ENCODE measurements around the gene RARRES2. TPM values are rescaled to one million over a fixed set of nuclear protein-coding genes. Genes with fewer than 3 reads are reported as not detected.

Gene RARRES2
- polyA plus RNA-seq, 1 of the 3 experiments (the other 2 are of a cell fraction) = 0.43 TPM

GRCh38 chr7:150335774-150336112 lies 5.7 kb downstream of the RARRES2 start:
- ChIA-PET POLR2A (interaction anchor here (1.0 to 1.1 kb wide), 2 partner anchors 12 to 33 kb away, joined by 4 read pairs; partner anchors contain the start of genes ACTR3C, LRRC61 and REPIN1), CTCF (interaction anchor here (1.0 to 1.3 kb wide), 2 partner anchors 14 to 68 kb away, joined by 3 read pairs; no protein-coding TSS in a partner anchor)
- H3K27ac ChIP-seq (ENCODE audit: low read depth in 2 of 2, low read length in 1 of 2) = no peak overlapping the region
- no peak overlapping the region for H2AFZ ChIP-seq (ENCODE audit: low read depth)
- no peaks in the 10 kb centered on the region for H4K20me1 ChIP-seq (ENCODE audit: insufficient read depth)
- no peaks in the 10 kb centered on the region for H3K9me3 ChIP-seq
- H3K4me1 ChIP-seq (ENCODE audit: control insufficient read depth in 1 of 2, insufficient read depth in 2 of 2, low read depth in 1 of 2, low read length in 1 of 2) = no peaks in the 10 kb centered on the region; a peak in 1 of 4 replicates
- WGBS (ENCODE audit: low lambda C conversion rate) = 72% methylated on average over 5 of the region's 6 CpGs
- H3K79me2 ChIP-seq (ENCODE audit: insufficient read depth) = no peaks in the 10 kb centered on the region
- H3K9me2 ChIP-seq = no peaks in the 10 kb centered on the region
- H3K36me3 ChIP-seq (replicated peaks in 1 of 2; ENCODE audit: control insufficient read depth in 1 of 2, insufficient read depth in 2 of 2, low read length in 1 of 2) = no peaks in the 10 kb centered on the region
- DNase-seq = no peak
- H3K9ac ChIP-seq = no peak overlapping the region
- H3K4me3 ChIP-seq (ENCODE audit: low read depth in 2 of 2, low read length in 1 of 2) = no peak overlapping the region
- no peaks in the 10 kb centered on the region for H3K27me3 ChIP-seq (ENCODE audit: insufficient read depth)
- H3F3A ChIP-seq (replicated peaks; ENCODE audit: insufficient read depth) = no peaks in the 10 kb centered on the region
- no peak for TF ChIP-seq TAF1 (IDR thresholded peaks at IDR 0.05; ENCODE audit: borderline replicate concordance, low read depth, low read length)
- TF ChIP-seq REST (IDR thresholded peaks at IDR 0.05; ENCODE audit: low read depth, low read length) = no peak
- no peak for TF ChIP-seq IRF3 (IDR thresholded peaks at IDR 0.05; ENCODE audit: low read depth, low read length)
- TF ChIP-seq FOSL2 (IDR thresholded peaks at IDR 0.05; ENCODE audit: borderline replicate concordance, low read depth) = no peak
- TF ChIP-seq GABPA (IDR thresholded peaks at IDR 0.05; ENCODE audit: low read depth) = no peak
- TF ChIP-seq POLR2AphosphoS5 (IDR thresholded peaks at IDR 0.05; ENCODE audit: low read depth, low read length) = no peak
- TF ChIP-seq MXI1 (IDR thresholded peaks at IDR 0.05; ENCODE audit: low read depth, low read length) = no peak
- no peak for TF ChIP-seq TCF12 (IDR thresholded peaks at IDR 0.05)
- no peak for TF ChIP-seq EP300 (IDR thresholded peaks at IDR 0.05; ENCODE audit: borderline replicate concordance in 1 of 2, low read depth in 1 of 2, low read length in 1 of 2)
- no peak for TF ChIP-seq ELF1 (IDR thresholded peaks at IDR 0.05)
- TF ChIP-seq USF1 (IDR thresholded peaks at IDR 0.05; ENCODE audit: borderline replicate concordance, low read depth) = no peak
- no peak for TF ChIP-seq TEAD4 (IDR thresholded peaks at IDR 0.05; ENCODE audit: borderline replicate concordance, insufficient read depth)
- no peak for TF ChIP-seq CHD2 (IDR thresholded peaks at IDR 0.05; ENCODE audit: low read length, partially characterized antibody)
- no peak for TF ChIP-seq RFX5 (IDR thresholded peaks at IDR 0.05; ENCODE audit: low read length)
- TF ChIP-seq GATA2 (CRISPR knock-in tag; IDR thresholded peaks at IDR 0.05) = no peak
- no peak for TF ChIP-seq RXRA (IDR thresholded peaks at IDR 0.05; ENCODE audit: borderline replicate concordance, low read depth)
- no peak overlapping the region for H3K4me2 ChIP-seq

Measured in SK-N-SH (cell line).